ENCODE data around the gene ENPP5.

ENPP5 gene, protein sequence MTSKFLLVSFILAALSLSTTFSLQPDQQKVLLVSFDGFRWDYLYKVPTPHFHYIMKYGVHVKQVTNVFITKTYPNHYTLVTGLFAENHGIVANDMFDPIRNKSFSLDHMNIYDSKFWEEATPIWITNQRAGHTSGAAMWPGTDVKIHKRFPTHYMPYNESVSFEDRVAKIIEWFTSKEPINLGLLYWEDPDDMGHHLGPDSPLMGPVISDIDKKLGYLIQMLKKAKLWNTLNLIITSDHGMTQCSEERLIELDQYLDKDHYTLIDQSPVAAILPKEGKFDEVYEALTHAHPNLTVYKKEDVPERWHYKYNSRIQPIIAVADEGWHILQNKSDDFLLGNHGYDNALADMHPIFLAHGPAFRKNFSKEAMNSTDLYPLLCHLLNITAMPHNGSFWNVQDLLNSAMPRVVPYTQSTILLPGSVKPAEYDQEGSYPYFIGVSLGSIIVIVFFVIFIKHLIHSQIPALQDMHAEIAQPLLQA

DNA sequence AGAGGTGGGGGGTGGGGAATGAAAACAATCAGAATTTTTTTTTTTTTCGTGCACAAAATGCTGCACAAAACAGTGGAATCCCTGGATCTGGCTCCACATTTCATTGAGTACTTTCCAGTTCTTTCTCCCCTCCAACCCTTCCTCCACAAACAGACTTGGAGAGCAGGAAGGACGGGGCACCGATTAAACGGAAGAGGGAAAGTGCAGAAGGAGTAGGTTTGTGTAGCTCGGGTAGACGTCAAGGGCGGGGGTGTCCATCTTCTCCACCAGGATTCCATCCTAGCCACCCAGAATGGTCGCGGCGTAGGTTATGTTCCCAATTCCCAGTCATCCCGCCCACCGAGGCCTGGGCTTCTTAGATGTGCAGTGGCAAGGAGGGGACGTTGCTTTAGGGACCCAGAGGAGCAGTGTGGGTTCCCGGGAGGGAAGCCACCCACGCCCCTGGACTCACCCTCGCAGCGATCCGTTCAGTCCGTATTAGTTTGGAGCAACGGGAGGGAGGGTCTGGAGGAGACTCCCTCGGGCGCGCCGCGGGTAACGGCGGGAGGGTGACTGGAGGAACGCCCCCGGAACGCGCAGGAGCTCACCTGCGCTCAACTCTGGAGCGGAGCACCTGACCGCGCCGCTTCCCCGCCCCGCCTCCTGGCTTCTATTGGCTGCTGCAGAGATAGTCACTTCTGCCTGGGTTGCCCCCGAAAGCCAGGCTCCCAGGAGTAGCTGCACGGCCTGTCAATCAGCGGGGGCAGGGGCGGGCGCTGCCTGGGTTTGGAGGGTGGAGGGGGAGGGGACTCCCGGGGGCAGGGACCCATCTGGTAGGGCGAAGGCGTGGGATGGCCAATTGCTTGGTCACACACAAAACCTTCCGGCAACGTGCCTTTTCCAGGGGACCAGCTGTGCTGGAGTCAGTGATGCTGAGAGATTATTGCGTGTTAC is at the start of gene ENPP5:
Gene ENPP5 (minus strand): TSS at position 624 of the 933 bp plus-strand sequence. CDS start 2,718 bp downstream, outside the sequence.
- peak; percentile 71 for DNase-seq

DNA sequence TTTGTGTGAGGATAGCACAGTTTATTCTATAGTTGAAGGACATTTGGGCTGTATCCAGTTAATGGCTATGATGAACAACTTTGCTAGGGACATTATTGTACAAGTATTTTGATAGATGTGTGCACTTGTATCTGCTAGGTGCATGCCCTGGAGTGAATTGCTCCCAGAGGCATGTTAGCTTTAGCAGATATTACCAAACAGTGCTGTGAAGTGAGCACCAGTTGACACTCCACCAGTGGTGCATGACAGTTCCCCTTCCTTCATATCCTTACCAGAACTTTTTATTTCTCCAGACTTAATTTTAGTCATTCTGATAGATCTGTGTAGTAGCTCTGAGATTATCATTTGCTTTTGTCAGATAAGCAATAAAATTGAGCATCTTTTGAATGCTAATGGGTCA is 48.9 kb upstream of the ENPP5 start:
- DNase-seq = no peak

DNA sequence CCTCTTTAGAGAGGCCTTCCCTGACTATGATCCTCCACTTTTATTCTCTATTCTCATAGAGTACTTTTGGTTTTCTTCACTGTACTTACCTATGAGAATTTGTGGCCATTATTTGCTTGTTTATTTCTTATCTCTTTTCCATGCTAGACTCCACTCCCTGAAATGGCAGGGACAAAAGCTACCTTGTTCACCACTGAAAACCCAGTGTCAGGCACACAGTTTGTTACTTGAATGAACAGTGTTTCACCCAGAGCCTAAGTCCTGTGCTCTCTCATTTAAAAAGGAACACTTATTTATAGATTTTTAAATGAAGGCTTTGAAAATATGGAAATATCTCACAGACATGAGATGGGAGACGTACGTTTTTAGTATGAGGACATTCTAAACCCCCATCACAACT is 47.7 kb upstream of the ENPP5 start:
- no peak for DNase-seq

DNA sequence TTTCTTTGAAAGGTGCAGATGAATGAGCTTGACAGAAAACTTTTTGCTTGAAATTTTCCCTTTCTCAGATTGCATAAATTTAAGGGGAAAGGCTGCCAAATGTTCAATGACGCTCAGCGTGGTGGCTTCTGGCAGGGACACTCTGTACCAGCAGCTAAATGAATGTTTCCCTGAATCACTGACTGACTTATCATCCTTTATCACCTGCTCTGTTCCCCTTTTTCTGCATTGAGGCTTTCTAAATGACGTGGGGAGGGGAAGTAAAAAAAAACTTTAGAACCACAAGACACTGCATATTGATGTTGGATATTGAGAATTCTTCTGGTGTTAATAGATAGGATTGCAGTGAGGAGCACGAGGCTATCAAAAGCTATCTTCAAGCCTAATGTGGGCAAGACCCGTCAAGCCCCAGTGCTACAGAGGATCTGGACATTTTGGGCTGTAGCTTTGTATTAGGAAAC is 46.9 kb upstream of the ENPP5 start:
- no peak for DNase-seq

DNA sequence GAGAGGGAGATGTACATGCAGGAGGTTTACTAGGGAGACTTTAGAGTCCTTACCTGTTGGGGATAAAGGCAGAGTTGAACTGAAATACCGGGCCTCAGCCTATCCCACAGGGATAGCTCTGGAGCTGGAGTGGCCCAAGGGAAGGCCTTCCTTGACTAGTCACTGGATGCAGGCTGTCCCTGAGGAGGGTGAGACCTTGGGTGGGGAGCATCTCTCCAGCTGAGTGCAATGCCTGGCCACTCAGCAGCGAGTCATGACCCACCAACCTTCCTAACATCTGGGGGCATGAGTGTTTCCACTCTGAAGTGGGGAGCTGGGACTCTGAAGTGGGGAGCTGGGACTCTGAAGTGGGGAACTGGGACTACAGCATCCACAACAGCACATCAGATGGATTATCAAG is 46.1 kb upstream of the ENPP5 start:
- no peak for DNase-seq

DNA sequence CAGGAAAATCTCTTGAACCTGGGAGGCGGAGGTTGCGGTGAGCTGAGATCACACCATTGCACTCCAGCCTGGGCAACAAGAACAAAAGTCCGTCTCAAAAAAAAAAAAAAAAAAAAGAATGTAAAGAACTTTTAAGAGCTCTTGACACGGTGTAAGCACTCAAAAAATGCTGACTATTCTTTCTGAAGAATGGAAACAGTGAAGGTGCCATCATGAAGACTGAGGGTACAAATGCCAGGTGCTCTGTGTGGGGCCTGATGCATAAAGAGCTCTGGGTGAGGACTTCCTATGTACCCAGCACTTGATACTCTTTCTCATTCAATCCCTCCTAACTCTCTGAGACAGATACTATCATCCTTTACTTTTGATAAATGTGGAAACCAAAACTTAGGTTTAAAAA is 45.0 kb upstream of the ENPP5 start:
- DNase-seq = no peak

DNA sequence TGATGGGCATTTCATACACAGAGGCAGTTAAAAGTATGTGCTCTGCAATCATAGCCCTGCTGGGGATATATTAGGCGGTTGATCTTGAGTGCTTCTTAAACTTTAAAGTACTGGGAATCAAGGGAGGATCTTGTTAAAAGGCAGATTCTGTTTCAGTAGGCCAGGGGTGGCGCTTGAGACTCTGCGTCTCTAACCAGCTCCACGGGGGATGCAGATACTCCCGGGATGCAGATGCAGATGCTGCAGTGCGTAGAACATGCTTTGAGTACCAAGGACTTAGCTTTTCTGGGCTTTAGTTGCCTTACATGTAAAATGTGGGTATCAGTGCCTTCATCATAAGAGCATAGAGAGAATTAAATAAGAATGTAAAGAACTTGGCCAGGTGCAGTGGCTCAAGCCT is 44.4 kb upstream of the ENPP5 start:
- no peak for DNase-seq

DNA sequence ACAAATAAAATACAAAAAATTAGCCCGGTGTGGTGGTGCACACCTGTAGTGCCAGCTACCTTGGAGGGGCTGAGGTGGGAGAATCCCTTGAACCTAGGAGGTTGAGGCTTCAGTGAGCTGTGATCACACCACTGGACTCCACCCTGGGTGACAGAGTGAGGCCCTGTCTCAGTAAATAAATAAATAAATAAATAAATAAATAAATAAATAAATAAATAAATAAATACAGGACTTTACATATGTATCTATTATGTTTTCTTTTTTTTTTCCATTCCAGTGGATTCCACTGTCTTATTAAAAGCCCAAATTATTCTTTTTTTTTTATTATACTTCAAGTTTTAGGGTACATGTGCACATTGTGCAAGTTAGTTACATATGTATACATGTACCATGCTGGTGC is 41.1 kb upstream of the ENPP5 start:
- DNase-seq = no peak

DNA sequence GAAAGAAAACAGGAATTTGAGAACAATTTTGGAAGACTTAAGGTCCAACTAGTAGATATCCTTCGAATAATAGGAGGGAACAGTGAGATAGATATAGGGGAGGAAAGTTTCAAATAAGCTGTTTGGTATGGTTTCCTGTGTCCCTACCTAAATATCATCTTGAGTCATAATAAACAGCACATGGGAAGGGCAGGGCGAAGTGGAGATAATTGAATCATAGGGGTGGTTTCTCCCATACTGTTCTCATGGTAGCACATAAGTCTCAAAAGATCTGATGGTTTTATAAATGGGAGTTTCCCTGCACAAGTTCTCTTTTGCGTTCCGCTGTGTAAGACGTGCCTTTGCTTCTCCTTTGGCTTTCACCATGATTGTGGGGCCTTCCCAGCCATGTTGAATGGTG is 39.5 kb upstream of the ENPP5 start:
- no peak for DNase-seq

DNA sequence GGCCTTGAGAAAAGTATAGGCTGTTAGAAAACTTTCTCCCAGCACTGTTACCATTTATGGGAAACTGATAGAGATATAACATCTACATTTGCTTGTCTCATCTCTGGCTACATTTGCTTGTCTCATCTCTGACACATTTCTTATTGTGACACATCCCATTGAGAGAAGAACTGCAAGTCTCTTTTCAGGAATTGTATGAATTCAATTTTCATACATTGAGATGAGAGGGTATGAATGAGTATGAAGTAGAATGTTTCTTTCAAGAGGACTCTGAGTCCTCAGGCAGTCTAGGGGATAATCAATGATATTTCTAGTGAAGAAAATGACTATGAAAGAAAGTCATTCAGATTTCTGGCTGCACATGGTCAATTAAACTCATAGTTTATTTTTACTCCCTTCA is 37.5 kb upstream of the ENPP5 start:
- DNase-seq = no peak

DNA sequence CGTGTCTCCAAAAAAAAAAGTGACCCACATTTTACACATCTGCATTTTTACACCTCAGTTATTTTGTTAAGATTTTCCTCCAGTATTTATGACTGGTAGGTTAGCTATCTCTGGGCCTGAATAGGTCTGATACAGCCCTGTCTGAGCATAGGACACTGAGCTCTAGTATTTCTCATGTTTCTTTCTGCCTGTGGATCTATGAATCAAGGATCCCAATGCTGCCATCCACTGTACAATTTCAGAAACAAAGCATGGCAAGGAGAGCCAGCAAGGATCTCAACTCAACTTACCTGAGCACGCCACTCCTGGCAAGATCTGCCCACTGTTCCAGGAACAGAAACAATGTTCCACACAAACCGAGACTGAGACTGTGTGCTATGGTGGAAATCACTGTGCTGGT is 36.4 kb upstream of the ENPP5 start:
- DNase-seq = no peak

DNA sequence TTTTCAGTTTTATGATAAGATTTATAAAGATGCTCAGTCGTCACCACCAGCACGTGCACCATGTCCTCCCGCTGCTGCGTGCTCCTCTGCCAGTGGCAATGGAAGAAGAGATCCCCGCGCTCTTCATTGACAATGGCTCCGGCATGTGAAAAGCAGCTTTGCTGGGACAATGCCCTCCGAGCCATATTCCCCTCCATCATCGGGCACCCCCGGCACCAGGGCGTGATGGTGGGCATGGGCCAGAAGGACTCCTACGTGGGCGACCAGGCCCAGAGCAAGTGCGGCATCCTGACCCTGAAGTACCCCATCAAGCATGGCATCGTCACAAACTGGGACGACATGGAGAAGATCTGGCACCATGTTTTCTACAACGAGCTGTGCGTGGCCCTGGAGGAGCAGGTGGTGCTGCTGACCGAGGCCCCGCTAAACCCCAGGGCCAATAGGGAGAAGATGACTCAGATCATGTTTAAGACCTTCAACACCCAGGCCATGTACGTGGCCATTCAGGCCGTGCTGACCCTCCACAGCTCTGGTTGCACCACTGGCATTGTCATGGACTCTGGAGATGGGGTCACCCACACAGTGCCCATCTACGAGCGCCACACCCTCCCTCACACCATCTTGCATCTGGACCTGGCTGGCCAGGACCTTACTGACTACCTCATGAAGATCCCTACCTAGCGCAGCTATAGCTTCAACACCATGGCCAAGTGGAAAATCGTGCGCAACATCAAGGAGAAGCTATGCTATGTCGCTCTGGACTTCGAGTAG is 34.3 kb upstream of the ENPP5 start:
- no peak for DNase-seq

DNA sequence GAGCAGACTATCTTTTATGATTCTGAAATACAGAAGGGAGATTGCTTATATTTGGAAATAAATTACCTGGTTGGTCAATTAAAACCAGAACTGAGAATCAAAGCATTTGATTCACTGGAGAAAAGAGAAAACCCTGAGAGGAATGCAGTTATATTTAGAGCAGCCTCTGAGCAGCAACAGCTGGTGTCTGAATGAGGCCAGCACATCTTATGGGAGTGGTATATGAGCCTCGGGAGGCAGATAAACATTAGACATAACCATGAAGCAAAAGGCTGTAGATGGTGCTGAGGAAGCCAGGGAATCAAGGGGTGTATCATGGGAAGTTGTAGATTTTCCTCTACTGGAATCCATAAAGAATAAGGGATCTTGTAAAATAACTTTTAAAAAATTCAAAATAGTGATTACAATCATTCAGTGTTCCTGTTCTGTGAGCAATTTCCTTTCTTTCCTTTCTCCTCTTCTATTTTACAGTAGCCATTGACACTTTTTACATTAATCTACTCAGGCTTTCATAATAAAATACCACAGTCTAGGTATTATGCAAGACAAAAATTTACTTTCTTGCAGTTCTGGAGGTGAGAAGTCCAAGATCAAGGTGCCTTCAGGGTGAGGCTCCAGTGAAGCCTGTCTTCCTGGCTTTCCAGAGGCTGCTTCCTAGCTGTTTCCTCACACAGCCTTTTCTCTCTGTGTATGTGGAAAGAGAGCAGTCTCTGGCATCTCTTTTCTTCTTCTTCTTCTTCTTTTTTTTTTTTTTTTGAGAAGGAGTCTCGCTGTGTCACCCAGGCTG is 32.8 kb upstream of the ENPP5 start:
- no peak for DNase-seq

DNA sequence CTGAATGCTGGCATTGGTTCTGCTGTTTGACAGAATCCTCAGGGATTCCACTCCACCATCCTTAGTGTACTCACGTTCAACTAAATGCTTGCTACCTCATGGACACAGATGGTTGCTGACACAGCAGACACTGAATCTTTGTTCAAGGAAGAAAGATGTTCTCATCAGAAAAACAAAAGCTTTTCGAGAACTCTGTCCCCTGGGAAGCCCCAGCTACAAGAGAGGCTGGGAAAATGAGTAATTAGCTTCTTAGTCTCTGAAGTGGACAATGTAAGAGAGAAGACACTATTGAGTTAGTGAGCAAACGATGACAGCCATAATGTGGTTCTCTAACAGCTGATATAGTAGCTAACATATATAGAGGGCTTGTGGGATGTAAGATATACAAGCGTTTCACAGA is 30.9 kb upstream of the ENPP5 start:
- no peak for DNase-seq

DNA sequence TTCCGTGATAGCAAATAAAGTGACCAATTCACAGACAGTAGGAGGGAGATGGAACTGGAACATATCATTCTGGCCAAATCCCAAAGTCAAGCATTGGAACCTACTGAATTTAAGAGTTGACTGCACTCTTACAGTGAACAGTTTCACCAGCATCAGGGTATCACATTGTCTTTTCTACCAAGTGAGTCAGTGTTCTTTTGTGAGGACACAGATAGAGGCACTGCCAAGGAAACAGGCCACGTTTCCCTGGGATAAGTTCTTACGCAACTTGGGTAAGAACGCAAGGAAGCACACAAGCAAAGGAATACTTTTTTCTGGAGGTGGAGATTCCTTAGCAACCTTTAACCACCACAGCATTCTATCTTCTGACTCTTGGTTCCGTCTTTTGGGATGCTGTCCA is 28.6 kb upstream of the ENPP5 start:
- DNase-seq = no peak

DNA sequence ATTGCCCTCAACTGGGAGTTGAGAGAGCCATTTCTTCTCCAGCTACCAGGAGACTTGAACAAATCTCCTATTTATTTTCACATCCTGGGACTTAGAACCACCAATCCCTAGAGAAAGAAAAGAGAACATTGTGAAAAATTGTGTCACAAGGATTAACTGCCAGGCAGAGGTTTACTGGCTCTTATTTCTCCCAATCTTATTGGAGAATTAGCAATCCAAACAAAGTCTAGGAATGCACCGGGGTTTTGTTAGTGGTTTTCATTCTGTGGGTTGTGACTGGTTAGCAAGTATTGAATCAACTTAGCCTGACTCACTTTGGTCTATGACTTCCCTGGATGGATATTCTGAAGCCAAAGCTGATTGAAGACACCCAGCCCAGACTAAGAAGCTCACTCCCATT is 21.2 kb upstream of the ENPP5 start:
- DNase-seq = no peak

DNA sequence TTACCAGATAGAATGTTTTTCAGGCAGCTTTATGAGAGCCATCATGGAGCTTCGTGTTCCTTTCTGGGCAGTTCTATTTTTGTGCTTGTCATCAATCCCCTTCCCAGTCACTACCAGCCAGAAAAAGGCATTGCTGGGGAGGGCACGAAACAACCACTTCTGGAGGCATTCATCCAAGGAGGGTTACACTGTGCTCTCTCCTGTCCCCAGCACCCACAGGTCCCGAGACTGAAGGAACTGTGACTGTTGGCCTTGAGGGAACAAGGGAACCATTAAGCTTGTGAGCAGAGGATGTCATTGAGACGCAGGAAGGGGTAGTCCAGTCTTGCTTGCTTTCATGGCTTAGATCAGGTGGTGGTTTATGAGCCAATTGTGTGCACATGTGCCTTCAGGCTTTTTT is 20.1 kb upstream of the ENPP5 start:
- DNase-seq = no peak

DNA sequence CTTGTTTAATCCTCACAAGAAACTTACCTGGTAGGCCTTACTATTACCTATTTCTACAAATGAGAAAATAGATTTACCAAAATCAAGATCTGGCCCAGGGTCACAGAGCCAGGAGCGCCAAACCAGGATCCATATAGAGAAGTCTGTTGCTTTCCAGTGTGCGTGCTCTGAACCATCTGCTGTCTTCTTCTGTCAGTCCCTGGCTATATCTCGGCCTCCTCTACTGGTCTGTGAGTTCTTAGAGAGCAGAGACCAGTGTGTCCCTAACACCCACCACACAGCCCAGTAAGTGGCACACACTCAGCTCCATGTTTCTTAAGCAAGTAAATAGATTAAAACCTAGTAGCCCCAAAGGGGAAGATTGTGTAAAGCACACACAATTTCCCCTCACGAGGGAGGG is 18.9 kb upstream of the ENPP5 start:
- DNase-seq = no peak

DNA sequence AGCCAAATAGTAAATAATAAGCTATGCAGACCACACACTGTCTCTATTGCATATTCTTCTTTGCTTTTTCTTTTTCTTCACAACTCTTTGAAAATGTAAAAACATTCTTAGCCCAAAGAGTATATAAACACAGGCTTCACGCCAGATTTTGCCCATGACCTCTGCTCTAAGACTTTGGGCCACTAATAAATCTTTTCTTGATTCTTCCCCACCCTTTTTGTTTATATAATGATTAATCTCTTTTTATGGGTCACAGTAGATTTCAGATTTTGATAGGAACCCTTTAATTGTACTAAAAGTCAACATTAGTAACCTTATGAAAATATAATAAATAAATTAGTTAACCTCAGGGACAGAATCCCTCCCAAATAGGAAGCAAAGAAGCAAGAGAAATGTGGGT is 15.8 kb upstream of the ENPP5 start:
- DNase-seq = no peak

DNA sequence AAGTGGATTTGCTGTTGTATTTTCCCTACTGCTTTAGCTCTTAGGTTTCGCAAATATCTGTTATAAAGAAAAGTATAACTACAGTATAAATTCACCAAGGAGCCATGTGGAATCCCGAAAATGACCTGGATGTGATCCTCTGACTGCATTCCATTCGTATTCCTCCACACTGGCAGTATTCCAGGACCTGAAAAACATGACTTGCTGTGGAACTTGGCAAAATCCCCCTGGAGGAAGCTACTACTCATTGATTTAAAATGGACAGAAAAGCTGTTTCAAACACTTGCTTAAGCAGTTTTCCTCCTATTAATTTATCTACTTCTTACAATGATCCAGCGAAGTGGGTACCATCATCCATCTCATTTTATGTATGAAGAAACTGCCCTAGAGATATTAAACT is 13.3 kb upstream of the ENPP5 start:
- no peak for DNase-seq

DNA sequence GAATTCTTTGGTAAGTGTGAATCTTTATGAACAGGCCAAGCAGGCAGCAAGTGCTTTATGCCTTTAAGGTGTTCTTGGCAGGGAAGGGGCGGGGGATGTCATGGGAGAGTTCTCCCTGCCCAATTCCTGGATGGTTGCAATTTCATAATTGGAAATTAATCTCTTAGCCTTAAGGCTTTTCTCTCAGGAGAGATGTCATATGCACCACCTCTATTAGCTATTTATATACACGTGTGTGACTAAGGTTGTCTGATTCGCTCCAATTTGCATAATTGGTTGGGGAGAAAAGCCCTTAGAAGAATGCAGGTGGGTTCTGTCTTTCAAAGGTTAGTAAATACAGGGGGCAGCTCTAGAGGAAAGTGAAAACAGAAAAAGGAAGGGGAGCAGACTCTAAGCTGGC is 5.2 kb upstream of the ENPP5 start:
- DNase-seq = no peak

DNA sequence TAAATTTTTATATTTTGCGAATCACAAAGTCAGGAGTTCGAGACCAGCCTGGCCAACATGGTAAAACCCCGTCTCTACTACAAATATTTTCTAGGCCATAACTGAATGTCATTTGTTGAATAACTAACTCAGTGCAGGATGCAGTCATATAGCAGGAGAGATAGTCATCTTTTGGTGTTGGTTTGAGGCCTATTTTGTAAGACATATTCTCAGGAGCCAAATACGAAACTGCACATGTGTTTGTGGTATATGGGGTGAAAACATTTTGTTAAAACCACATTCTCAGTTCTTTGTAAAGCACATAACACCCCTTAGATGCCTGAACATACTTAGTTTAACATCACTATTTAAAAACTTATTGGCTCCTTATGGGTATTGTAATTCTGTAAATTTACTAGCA is 4.7 kb upstream of the ENPP5 start:
- no peak for DNase-seq

Data from NCI-H1092 (cell line).